Parathyroid adenoma (tissue), 2 donors: Measurements from ENCODE around the gene TMEM129.

Experiments
- H2AFZ ChIP-seq: fragments of 300-600 bp; sonication (generic); one replicate; pipeline ENCODE4 v1.7.0; 2017; ENCODE audit warnings: antibody characterized with exemption, mild to moderate bottlenecking
- H3K27ac ChIP-seq: fragments of 300-600 bp; sonication (generic); one replicate; pipeline ENCODE4 v1.7.0; 2017
- H3K27me3 ChIP-seq: fragments of 300-600 bp; sonication (generic); one replicate; pipeline ENCODE4 v1.7.0; 2017; ENCODE audit warnings: low read length; ENCODE audit not compliant: control insufficient read depth, insufficient read depth
- H3K36me3 ChIP-seq: fragments of 300-600 bp; sonication (generic); one replicate; pipeline ENCODE4 v1.7.0; 2017; ENCODE audit warnings: low read length; ENCODE audit not compliant: control insufficient read depth, insufficient read depth
- H3K4me1 ChIP-seq: fragments of 300-600 bp; sonication (generic); one replicate; pipeline ENCODE4 v1.7.0; 2017; ENCODE audit warnings: control low read depth
- H3K4me2 ChIP-seq: fragments of 300-600 bp; sonication (generic); one replicate; pipeline ENCODE4 v1.7.0; 2017; ENCODE audit warnings: low read length
- H3K4me3 ChIP-seq: fragments of 300-600 bp; sonication (generic); one replicate; pipeline ENCODE4 v1.7.0; 2017; ENCODE audit warnings: low read depth, low read length
- H3K79me2 ChIP-seq: fragments of 300-600 bp; sonication (generic); one replicate; pipeline ENCODE4 v1.7.0; 2017; ENCODE audit warnings: control low read depth
- H3K9ac ChIP-seq: fragments of 300-600 bp; sonication (generic); one replicate; pipeline ENCODE4 v1.7.0; 2017; ENCODE audit warnings: mild to moderate bottlenecking
- H3K9me3 ChIP-seq: fragments of 300-600 bp; sonication (generic); one replicate; pipeline ENCODE4 v1.7.0; 2017; ENCODE audit warnings: low read length; ENCODE audit not compliant: control insufficient read depth
- TF ChIP-seq, protein P1 (sequence below): fragments of 300-600 bp; sonication (generic); IDR thresholded peaks from one replicate; pipeline ENCODE4 v1.7.0; 2017; ENCODE audit warnings: antibody characterized with exemption, mild to moderate bottlenecking
- donor health status: primary hyperparathyroidism.

The TMEM129 gene

DNA sequence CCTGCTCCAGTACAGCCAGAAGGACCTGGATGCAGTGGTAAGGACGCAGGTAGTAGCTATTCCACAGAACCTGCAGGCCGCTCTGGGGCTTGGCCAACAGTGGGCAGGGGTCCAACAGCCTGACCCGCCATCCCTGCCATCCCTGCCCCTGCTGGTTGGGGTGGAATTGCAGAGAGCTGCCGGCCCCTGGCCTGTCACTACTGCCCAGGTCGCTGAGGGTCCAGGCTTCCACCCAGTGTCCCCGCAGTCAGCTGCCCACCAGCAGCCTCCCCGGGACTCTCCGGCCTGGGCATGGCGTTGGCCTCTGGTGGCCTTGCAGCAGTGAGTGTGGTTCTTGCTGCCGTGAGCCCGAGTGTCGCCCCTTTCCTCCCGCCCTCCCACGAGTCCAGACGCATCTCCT is 16.5 kb upstream of the TMEM129 start:
- Histone ChIP-seq H3K79me2 (no peaks in the 10 kb centered on the region), H3K36me3 (no peaks in the 10 kb centered on the region), H3K27ac (no peak overlapping the region), H3K27me3 (no peaks in the 10 kb centered on the region), H3K9me3 (no peaks in the 10 kb centered on the region), H3K9ac (no peak overlapping the region), H3K4me3 (no peak overlapping the region), H2AFZ (no peak overlapping the region), H3K4me2 (no peak overlapping the region), H3K4me1 (no peaks in the 10 kb centered on the region)
- TF ChIP-seq, protein P1, sequence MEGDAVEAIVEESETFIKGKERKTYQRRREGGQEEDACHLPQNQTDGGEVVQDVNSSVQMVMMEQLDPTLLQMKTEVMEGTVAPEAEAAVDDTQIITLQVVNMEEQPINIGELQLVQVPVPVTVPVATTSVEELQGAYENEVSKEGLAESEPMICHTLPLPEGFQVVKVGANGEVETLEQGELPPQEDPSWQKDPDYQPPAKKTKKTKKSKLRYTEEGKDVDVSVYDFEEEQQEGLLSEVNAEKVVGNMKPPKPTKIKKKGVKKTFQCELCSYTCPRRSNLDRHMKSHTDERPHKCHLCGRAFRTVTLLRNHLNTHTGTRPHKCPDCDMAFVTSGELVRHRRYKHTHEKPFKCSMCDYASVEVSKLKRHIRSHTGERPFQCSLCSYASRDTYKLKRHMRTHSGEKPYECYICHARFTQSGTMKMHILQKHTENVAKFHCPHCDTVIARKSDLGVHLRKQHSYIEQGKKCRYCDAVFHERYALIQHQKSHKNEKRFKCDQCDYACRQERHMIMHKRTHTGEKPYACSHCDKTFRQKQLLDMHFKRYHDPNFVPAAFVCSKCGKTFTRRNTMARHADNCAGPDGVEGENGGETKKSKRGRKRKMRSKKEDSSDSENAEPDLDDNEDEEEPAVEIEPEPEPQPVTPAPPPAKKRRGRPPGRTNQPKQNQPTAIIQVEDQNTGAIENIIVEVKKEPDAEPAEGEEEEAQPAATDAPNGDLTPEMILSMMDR = no peak

DNA sequence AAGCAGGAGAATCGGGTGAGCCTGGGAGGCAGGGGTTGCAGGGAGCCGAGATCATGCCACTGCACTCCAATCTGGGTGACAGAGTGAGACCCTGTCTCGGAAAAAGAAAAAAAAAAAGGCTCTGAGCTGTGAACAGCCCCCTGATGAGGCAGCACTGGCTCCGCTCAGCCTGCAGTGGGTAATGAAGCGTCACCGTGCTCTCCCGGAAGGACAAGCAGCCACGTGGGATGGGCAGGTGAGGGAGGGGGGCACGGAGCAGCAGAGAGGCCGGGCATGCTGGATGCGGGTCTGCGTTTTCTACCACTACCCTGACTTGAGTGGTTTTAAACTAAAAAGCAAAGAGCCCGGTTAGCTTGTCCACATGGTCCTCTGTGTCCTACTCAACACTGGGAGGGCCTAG is 15.7 kb upstream of the TMEM129 start:
- H3K79me2 ChIP-seq = no peaks in the 10 kb centered on the region
- no peak overlapping the region for H3K4me3 ChIP-seq
- no peak overlapping the region for H3K4me2 ChIP-seq
- TF ChIP-seq, protein P1 = no peak
- no peak overlapping the region for H2AFZ ChIP-seq
- H3K36me3 ChIP-seq = no peaks in the 10 kb centered on the region
- H3K27me3 ChIP-seq = no peaks in the 10 kb centered on the region
- no peaks in the 10 kb centered on the region for H3K4me1 ChIP-seq
- no peak overlapping the region for H3K9ac ChIP-seq
- no peaks in the 10 kb centered on the region for H3K9me3 ChIP-seq
- H3K27ac ChIP-seq = no peak overlapping the region

GRCh38 chr4:1735215-1735614 is 14.1 kb upstream of the TMEM129 start:
- Histone ChIP-seq H3K4me1 (no peaks in the 10 kb centered on the region), H3K79me2 (no peaks in the 10 kb centered on the region), H3K4me3 (no peak overlapping the region), H3K9me3 (no peaks in the 10 kb centered on the region), H2AFZ (no peak overlapping the region), H3K27ac (no peak overlapping the region), H3K4me2 (no peak overlapping the region), H3K9ac (no peak overlapping the region), H3K27me3 (no peaks in the 10 kb centered on the region), H3K36me3 (no peaks in the 10 kb centered on the region)
- TF ChIP-seq, protein P1 = no peak

DNA sequence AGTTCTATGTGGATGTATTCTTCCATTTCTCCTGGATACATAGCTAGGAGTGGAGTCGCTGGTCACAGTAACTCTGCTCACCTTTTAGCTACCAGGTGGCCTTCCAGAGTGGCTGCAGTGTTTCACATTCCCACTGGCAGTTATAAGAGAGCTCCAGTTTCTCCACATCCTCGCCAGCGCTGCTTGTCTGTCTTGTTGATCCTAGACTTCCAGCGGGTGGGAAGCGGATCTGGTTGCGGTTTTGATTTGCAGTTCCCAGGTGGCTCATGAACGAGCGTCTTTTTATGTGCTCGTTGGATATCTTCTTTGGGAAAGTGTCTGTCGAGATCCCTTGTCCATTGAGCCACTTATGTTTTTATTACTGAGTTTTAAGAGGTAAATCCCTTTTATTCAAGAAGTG is 11.8 kb upstream of the TMEM129 start:
- H3K4me3 ChIP-seq = no peak overlapping the region
- H3K27ac ChIP-seq = no peak overlapping the region
- no peak overlapping the region for H2AFZ ChIP-seq
- no peaks in the 10 kb centered on the region for H3K4me1 ChIP-seq
- H3K36me3 ChIP-seq = no peaks in the 10 kb centered on the region
- no peak overlapping the region for H3K4me2 ChIP-seq
- no peaks in the 10 kb centered on the region for H3K9me3 ChIP-seq
- H3K79me2 ChIP-seq = peaks cover 2% of the 10 kb centered on the region
- TF ChIP-seq, protein P1 = no peak
- H3K27me3 ChIP-seq = no peaks in the 10 kb centered on the region
- no peak overlapping the region for H3K9ac ChIP-seq

- no peak overlapping the region for H3K27ac ChIP-seq
- H3K9ac ChIP-seq = no peak overlapping the region
- no peak overlapping the region for H3K4me2 ChIP-seq
- H3K79me2 ChIP-seq = peaks cover 2% of the 10 kb centered on the region
- no peak overlapping the region for H2AFZ ChIP-seq
- H3K9me3 ChIP-seq = no peaks in the 10 kb centered on the region
- H3K36me3 ChIP-seq = no peaks in the 10 kb centered on the region
- H3K27me3 ChIP-seq = no peaks in the 10 kb centered on the region
- H3K4me3 ChIP-seq = no peak overlapping the region
- TF ChIP-seq, protein P1 = no peak
- H3K4me1 ChIP-seq = peaks cover 2% of the 10 kb centered on the region
These were observed 10.1 kb upstream of the TMEM129 start for GRCh38 chr4:1731180-1731579.
